ENCODE data around the gene NSG1. TPM values are rescaled to one million over a fixed set of nuclear protein-coding genes. Genes with fewer than 3 reads are reported as not detected.

The NSG1 gene
- total and polyA plus RNA-seq, 2 of the 8 experiments (the other 6 are each of a cell fraction or from before 2014, with no cell fraction given), result 35.7 to 61.4 TPM

GRCh38 chr4:4432341-4433125 lies 45.6 kb downstream of the NSG1 start (continued):
- TF ChIP-seq TAF1 (IDR thresholded peaks at IDR 0.05; ENCODE audit: low read depth, low read length), result no peak
- no peak for TF ChIP-seq RXRA (IDR thresholded peaks at IDR 0.05; ENCODE audit: insufficient read depth, low read depth, low read length)

All from H1 (cell line).